IPS-20b (cell line): ENCODE data around the gene WFS1.

Source experiments
- H3K27ac ChIP-seq: one replicate; pipeline ENCODE4 v1.5.1; 2013; ENCODE audit warnings: low read length
- H3K27me3 ChIP-seq: 2 replicates; pipeline ENCODE4 v1.6.1; 2013; ENCODE audit warnings: mild to moderate bottlenecking, low read length, inconsistent platforms; ENCODE audit not compliant: insufficient read depth
- H3K36me3 ChIP-seq: 2 replicates; pipeline ENCODE4 v1.6.1; 2013; ENCODE audit warnings: low read depth, mild to moderate bottlenecking, inconsistent platforms, low read length, moderate library complexity; ENCODE audit not compliant: insufficient read depth
- H3K4me1 ChIP-seq: 2 replicates; pipeline ENCODE4 v1.6.1; 2013; ENCODE audit warnings: mild to moderate bottlenecking, control low read depth, inconsistent platforms, low read length, moderate library complexity; ENCODE audit not compliant: insufficient read depth
- H3K4me3 ChIP-seq: 2 replicates; pipeline ENCODE4 v1.5.1; 2013; ENCODE audit warnings: mild to moderate bottlenecking, low read length, inconsistent platforms
- H3K9ac ChIP-seq: 2 replicates; pipeline ENCODE4 v1.6.1; 2013; ENCODE audit warnings: low read depth, mild to moderate bottlenecking, inconsistent platforms, low read length, moderate library complexity
- H3K9me3 ChIP-seq: 2 replicates; pipeline ENCODE4 v1.6.1; 2013; ENCODE audit warnings: mild to moderate bottlenecking, low read depth, low read length, inconsistent platforms; ENCODE audit not compliant: insufficient read depth

WFS1 gene

GRCh38 chr4:6277139-6277802, 7.6 kb downstream of the WFS1 start:
- Histone ChIP-seq H3K36me3 (peaks cover 14% of the 10 kb centered on the region; the same call in 1 of the 2 replicates), H3K4me3 (no peak overlapping the region), H3K9ac (no peak overlapping the region), H3K27ac (no peak overlapping the region), H3K4me1 (peaks cover 11% of the 10 kb centered on the region; the same call in 1 of the 2 replicates), H3K9me3 (no peaks in the 10 kb centered on the region), H3K27me3 (no peaks in the 10 kb centered on the region)

DNA sequence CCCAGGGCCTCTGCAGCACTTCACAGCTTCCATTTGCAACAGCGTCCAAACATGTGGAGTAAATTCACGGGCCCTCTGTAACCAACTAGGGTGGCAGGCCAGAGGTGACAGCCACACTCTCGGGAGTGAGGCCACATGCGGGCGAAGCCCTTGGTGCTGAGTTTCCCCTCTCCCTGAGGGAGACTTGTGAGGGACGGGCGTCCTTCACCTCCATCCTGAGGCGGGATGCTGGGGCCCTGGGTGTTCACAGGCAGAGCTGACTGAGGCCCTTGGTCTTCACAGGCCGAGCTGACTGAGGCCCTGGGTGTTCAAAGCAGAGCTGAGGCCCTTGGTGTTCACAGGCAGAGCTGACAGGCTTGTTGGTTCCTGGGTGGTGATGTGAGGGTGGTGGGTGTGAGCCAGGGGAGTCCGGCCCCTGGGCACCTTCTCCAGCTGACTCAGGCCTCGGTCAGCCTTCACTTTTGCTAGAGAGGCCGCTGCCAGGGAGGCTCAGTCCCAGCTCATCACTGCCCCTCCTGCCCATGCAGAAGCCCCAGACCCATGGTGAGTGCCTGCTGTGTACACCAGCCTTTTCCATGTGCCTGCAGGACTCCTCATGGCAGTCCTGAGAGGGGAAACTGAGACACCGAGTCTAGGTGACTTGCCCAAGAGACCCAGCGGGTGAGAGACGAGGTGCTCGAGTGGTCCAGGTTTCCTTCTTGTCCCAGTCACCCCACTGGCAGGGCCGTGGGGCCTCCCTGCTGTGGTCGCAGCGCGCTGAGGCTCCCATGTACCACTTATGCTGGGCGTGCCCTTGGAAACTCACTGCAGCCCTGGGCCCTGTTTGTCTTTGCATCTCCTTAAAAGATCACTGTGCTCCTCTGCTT, 8.5 kb downstream of the WFS1 start:
- Histone ChIP-seq H3K27ac (no peak overlapping the region), H3K9ac (no peak overlapping the region), H3K27me3 (no peaks in the 10 kb centered on the region), H3K4me3 (no peak overlapping the region), H3K4me1 (peaks cover 11% of the 10 kb centered on the region; the same call in 1 of the 2 replicates), H3K36me3 (peaks cover 14% of the 10 kb centered on the region; the same call in 1 of the 2 replicates), H3K9me3 (no peaks in the 10 kb centered on the region)

DNA sequence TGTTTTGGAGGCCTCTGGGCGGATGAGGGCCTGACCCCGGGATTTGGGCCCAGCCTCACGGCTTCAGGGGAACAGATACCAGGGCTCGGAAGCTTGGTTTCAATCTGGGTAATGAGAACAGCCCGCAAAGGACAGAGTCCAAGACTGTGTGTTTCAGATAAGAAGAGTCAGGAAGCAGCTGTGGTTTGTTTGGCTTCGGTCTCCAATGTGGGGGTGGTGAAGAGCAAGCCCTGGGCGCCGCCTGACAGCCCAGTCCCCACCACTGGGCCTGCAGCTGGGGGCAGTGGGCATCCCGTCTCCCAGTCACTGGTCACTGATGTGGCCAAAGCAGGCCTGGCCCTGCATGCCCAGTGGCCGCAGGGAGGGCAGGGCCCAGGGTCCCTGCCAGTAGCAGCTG, 9.1 kb downstream of the WFS1 start:
- Histone ChIP-seq H3K36me3 (peaks cover 14% of the 10 kb centered on the region; the same call in 1 of the 2 replicates), H3K27me3 (no peaks in the 10 kb centered on the region), H3K27ac (no peak overlapping the region), H3K9me3 (no peaks in the 10 kb centered on the region), H3K4me3 (no peak overlapping the region), H3K4me1 (peaks cover 7% of the 10 kb centered on the region; the same call in 1 of the 2 replicates), H3K9ac (no peak overlapping the region)

GRCh38 chr4:6279582-6280289, 10.1 kb downstream of the WFS1 start:
- peaks cover 2% of the 10 kb centered on the region; the same call in 1 of the 2 replicates for H3K4me1 ChIP-seq
- no peak overlapping the region for H3K27ac ChIP-seq
- H3K9me3 ChIP-seq: no peaks in the 10 kb centered on the region
- H3K9ac ChIP-seq: no peak overlapping the region
- H3K4me3 ChIP-seq: no peak overlapping the region
- no peaks in the 10 kb centered on the region for H3K27me3 ChIP-seq
- peaks cover 14% of the 10 kb centered on the region; the same call in 1 of the 2 replicates for H3K36me3 ChIP-seq

- no peak overlapping the region for H3K27ac ChIP-seq
- H3K4me3 ChIP-seq: no peak overlapping the region
- no peak overlapping the region for H3K9ac ChIP-seq
These were observed 10.8 kb downstream of the WFS1 start for GRCh38 chr4:6280365-6280996.

DNA sequence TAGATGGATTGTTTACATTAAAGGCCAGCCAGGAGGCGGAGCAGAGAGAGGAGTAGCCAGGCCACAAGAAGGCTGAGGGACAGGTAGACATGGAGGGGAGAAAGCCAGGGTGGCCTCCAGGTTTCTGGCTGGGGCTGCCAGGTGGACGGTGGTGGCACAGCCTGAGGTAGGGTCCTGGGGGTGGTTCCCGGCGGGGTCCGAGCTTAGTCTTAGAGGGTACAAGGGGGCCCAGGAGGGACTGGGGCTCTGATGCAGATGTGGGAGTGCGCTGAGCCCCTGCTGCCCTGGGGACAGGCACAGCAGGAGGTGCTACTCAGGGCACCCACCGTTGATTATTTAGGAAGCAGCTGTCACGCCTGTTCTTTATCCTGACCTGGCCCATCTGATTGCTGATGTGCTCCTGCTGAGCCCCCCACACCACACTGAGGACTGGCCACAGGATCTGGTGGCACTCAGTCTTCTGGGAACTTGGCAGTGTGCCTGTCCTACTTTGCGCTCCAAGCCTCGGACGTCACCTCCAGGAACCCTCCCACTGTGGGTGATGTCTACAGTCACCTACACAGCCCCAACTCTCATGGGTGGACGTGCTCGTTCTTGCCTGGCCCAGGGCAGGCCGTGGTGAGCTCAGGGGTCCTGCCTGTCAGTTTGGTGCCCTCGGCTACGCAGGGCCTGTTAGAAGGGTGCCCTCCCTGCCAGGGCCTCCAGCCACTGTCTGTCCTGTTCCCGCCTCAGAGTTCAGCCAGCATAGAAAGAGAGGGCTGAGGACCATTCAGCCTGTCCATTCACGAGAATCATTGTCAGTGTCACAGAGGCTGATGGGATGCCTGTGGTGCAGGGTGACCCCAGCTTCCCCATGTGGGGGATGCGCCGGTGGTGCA, 12.0 kb downstream of the WFS1 start:
- Histone ChIP-seq H3K4me3 (no peak overlapping the region), H3K36me3 (peaks cover 14% of the 10 kb centered on the region; the same call in 1 of the 2 replicates), H3K9me3 (no peaks in the 10 kb centered on the region), H3K27me3 (no peaks in the 10 kb centered on the region), H3K27ac (no peak overlapping the region), H3K4me1 (no peaks in the 10 kb centered on the region), H3K9ac (no peak overlapping the region)

More at GRCh38 chr4:6280365-6280996, 10.8 kb downstream of the WFS1 start:
- no peaks in the 10 kb centered on the region for H3K4me1 ChIP-seq
- H3K36me3 ChIP-seq: peaks cover 14% of the 10 kb centered on the region; the same call in 1 of the 2 replicates
- H3K9me3 ChIP-seq: no peaks in the 10 kb centered on the region
- H3K27me3 ChIP-seq: no peaks in the 10 kb centered on the region

- Histone ChIP-seq H3K27ac (no peak overlapping the region), H3K9me3 (no peaks in the 10 kb centered on the region), H3K36me3 (peaks cover 17% of the 10 kb centered on the region; the same call in 1 of the 2 replicates), H3K9ac (no peak overlapping the region), H3K27me3 (no peaks in the 10 kb centered on the region), H3K4me1 (no peaks in the 10 kb centered on the region), H3K4me3 (no peak overlapping the region)
These were observed 12.7 kb downstream of the WFS1 start for GRCh38 chr4:6282314-6282771.

DNA sequence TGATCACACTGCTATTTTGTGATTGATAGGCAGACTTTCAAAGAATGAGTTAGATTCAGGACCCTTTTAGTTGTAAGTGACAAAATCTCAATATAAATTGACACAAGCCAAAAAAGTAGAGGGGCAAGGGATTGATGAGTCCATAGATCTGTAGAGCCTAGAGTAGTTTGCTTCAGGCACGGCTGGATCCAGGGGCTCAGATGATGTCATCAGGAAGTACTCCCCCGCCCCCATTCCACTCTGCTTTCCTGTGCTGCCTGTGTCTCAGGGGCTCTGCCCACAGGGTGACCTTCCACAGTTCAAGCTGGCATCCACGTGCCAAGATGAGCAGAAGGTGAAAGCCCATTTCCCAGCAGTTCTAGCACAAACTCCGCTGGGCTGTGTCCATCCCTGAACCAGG, 13.6 kb downstream of the WFS1 start:
- Histone ChIP-seq H3K4me3 (no peak overlapping the region), H3K9ac (no peak overlapping the region), H3K27me3 (no peaks in the 10 kb centered on the region), H3K4me1 (no peaks in the 10 kb centered on the region), H3K9me3 (no peaks in the 10 kb centered on the region), H3K36me3 (peaks cover 16% of the 10 kb centered on the region), H3K27ac (no peak overlapping the region)

GRCh38 chr4:6287017-6287788, 17.6 kb downstream of the WFS1 start:
- no peak overlapping the region for H3K4me3 ChIP-seq
- H3K9ac ChIP-seq: no peak overlapping the region
- H3K4me1 ChIP-seq: no peaks in the 10 kb centered on the region
- no peaks in the 10 kb centered on the region for H3K9me3 ChIP-seq
- no peak overlapping the region for H3K27ac ChIP-seq
- H3K27me3 ChIP-seq: no peaks in the 10 kb centered on the region
- H3K36me3 ChIP-seq: peaks cover 20% of the 10 kb centered on the region

- no peak overlapping the region for H3K4me3 ChIP-seq
- H3K27me3 ChIP-seq: no peaks in the 10 kb centered on the region
- H3K9me3 ChIP-seq: no peaks in the 10 kb centered on the region
- H3K36me3 ChIP-seq: peaks cover 20% of the 10 kb centered on the region
- no peak overlapping the region for H3K9ac ChIP-seq
- H3K4me1 ChIP-seq: no peaks in the 10 kb centered on the region
- H3K27ac ChIP-seq: no peak overlapping the region
These were observed 18.7 kb downstream of the WFS1 start for GRCh38 chr4:6288342-6288741.
